ENCODE data around the gene RNF113B. TPM values are rescaled to one million over a fixed set of nuclear protein-coding genes. Genes with fewer than 3 reads are reported as not detected.
A peak's percentile ranks its signal among the peaks of the same experiment; 100 is the strongest.

RNF113B gene
- total RNA-seq, 1 donor = under 0.01 TPM

DNA sequence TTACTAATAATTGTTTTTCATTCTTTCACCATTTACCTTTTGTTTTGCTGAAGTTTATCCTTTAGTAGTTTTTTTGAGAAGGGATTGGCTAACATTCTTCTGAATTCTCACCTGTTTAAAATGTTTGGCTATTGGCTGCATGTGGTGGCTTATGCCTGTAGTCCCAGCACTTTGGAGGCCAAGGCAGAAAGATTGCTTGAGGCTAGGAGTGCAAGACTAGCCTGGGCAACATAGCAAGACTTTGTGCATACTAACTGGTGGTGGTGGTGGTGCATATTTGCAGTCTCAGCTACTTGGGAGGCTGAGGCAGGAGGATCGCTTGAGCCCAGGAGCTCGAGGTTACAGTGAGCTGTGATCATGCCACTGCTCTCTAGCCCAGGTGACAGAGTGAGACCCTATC is 27.5 kb upstream of the RNF113B start:
- DNase-seq (ENCODE audit: low read depth in 2 of 3, low spot score in 2 of 3) = no peak

DNA sequence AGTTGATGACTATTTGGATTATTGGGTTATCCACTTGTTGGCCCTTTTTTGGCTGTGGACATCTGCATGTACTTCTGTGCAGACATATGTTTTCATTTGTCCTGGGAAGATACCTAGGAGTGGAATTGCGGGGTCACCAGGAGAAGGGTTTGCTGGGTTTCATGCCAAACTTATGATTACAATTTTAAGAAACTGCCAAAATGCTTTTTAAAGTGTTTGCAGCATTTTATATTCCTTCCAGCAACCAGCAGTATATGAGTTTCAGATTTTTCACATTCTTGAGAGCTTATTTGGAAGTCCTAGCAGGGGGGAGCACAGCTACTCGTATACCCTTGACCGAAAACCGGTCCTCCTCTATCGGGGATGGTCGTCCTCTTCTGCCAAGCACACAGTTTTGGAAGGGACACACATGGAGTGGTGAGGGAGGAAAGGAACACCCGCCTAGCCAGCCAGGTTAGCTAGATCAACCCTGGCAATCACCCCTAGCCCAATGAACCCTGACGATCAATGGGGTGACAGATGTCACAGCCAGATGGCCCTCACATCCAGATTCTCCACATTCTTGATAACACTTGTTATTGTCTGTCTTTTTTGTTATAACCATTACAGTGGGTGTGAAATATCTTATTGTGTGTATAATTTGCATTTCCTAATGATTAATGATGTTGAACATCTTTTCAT is 26.7 kb upstream of the RNF113B start:
- DNase-seq (ENCODE audit: low read depth in 2 of 3, low spot score in 2 of 3) = no peak

DNA sequence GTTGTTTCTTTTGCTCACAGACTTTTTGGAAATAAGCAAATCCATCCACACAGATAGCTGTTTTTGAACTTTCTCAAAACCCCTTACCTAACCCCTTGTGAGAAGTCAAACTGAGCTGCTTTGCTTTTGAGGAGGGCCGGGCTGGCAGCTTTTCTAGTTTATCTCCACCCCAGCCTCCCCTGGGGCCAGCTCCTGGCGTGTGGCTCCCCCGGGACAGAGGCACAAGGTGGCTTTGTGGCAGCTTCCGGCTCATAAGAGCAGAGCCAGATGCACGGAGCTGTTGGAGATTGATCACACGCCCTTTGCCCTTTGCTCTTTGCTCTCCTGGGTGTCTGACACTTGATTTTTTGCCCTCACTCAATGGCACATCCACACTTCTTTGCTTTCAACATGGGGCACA is 24.9 kb upstream of the RNF113B start:
- DNase-seq (ENCODE audit: low read depth in 2 of 3, low spot score in 2 of 3) = no peak

DNA sequence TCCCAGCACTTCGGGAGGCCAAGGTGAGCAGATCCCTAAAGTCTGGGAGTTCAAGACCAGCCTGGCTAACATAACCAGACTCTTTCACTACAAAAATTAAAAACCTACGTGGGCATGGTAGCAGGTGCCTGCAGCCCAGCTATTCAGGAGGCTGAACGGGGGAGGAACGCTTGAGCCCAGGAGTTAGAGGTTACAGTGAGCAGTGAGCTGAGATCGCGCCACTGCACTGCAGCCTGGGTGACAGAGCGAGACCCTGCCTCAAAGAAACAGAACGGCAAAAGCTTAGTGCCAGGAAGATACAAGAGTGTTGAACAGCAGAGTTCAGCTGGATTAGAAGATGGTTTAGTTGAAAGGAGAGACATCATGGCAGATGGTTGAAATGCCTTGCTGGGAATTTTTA is 24.1 kb upstream of the RNF113B start:
- no peak for DNase-seq (ENCODE audit: low read depth in 2 of 3, low spot score in 2 of 3)

DNA sequence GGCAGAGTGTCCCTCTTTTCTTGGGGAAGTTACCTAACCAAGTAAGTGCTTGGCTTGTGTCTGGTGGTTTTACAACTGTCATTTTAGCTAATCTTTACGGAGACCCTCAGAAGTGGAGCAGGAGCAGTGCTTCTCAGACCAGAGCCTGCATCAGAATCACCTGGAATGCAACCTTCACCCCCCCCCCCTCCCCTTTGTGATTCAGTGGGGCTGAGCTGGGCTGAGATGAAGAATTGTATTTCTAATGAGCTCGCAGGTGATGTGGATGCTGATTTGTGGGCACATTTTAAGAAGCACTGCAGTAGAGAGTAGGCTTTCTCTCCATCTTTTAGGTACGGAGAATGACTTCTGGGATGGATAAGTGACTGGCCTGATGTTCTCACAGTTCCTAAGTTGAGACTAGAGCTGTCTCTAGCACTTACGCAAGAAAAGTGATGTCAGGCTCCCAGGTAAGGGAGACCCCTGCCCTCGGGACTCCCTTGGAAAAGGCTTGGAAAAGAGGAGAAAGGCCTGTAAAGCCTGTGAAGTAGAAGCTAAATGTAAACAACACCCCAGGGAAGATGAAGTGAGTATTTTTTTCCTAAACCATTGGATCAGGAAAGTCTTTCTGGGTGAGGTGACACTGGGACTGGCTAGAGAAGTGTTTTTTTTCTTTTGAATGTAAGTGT is 23.3 kb upstream of the RNF113B start:
- DNase-seq (ENCODE audit: low read depth in 2 of 3, low spot score in 2 of 3) = no peak

DNA sequence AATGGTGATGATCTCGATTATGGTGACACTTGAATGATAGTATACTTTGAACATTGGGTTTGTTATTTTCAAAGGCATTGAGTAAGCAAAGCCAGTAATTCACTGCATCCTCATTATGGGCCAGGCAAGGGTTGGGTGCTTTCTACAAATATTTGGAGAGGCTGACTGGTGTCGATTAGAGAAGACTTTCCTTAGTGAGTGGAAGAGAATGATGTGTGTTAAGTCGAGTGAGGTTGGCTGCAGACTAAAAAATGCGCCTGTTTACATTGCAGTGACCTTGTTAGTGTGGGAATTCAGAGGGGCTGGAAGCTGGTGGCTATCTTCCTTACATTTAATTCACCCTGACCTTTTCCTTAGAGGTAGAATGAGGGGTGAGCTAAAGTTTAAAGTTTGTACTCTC is 22.4 kb upstream of the RNF113B start:
- DNase-seq (ENCODE audit: low read depth in 2 of 3, low spot score in 2 of 3) = no peak

DNA sequence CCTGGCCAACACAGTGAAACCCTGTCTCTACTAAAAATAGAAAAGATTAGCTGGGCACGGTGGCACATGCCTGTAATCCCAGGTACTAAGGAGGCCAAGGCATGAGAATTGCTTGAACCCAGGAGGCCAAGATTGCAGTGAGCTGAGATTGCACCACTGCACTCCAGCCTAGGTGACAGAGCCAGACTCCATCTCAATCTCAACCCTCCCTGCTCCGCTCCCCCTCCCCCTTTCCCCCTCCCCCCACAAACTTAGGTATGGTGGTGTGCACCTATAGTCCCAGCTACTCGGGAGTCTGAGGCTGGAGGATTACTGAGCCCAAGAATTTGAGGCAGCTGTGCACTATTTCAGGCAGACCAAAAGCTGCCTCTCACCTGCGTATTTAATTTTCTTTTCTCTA is 21.6 kb upstream of the RNF113B start:
- no peak for DNase-seq (ENCODE audit: low read depth in 2 of 3, low spot score in 2 of 3)

DNA sequence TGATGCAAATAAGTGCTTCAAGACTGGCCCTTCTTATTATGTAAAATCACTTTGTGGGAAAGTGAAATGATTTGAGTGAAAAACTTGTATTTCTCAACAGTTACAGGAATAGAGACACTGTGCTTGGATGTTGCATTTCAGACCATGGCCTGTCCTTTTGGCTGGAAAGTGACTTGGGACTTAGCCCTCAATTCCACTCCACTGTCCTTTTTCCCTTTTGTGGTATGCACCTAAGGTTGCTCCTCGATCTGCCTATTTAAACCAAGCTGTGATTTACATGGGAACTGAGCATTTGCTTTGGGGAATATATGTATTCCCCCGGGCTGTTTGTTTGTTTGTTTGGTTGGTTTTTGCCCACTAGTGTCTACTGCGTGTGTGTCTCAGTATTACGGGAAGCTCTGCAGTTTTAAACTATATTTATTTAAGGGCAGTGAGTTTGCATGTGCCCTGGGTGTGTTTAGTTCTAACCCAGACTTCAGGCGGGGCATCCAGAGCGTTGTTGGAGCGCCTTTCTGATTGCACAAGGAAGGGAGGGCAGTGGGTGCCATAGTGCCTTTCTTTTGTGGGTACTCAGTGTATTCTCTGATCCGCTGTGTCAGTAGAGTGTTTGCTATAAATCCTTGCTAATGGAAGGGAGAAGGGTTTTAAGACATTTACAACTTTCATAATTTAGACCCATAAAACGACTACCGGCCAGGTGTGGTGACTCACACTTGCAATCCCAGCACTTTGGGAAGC is 18.2 kb upstream of the RNF113B start:
- DNase-seq (ENCODE audit: low read depth in 2 of 3, low spot score in 2 of 3) = no peak

DNA sequence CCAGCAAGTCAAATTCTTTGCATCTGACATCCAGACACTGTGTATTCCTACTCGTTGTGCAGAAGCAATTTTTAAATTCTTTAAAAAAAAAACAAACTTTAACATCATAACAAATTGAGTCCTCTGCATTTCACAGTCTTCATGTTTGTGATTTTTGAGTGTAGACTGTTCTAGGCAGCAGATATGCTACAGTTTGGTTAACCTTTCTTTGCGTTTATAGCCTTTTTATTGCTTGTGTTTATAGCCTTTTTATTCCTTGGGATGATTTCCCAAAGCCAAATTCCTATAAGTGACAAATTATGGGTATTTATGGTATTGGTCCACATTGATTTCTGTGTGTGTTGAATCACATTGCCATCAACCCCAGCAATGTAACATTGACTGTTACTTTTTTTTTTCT is 14.9 kb upstream of the RNF113B start:
- DNase-seq (ENCODE audit: low read depth in 2 of 3, low spot score in 2 of 3) = no peak

DNA sequence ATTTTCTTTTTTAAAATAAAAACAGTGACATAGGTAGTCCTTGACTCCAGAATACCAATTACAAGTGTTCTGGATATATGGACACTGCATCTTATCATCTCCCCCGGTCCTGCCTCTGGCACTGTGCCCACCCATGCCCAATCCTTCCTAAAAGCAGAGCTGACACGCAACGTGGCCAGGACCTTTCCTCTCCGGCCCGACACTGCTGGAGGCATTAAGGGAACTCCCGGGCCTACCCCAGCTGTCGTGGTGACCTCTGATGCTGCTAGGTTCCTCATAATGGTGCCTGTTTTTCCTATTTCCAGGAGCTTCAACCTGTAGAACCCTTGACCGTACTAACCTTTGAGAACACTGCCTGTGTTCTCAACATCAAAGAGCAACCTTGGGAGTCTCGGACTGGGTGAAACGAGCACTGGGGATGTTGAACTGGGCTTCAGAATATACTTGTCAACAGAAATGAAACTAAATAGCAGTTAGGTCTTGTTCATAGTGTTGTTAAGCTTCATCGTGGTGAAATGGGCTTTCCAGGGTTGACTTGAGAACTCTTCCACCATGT is 13.9 kb upstream of the RNF113B start:
- no peak for DNase-seq (ENCODE audit: low read depth in 2 of 3, low spot score in 2 of 3)

DNA sequence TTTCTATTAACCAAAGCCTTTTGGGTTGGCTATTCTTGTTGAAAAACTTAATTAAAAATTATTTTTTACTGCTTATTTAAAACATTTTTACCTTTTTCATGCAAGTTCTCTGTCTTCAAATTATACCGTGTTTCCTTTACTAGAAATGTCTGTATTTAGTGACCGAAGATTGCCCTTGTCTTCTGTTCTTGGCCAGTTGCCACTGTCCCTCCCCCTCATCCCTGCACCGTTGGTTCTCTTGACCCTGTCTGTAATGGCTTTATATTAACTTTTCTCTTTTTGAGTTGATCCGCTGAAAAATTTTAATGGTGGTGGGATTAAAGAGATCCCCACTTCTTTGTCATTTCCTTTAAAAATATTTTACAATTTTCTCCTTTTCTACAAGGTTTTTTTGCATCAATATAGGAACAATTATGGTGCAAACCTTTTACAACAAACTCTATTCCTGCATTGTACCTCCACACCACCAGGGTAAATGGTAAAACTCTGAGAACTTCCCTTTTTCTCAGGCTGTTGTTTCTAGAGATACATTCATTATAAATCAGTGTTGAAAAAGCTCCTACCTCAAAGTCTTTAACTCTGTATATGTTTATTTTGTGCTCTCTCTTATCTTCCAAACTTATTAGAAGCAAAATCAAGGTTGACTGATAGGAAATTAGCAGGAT is 12.9 kb upstream of the RNF113B start:
- DNase-seq (ENCODE audit: low read depth in 2 of 3, low spot score in 2 of 3) = peak in 1 of 3 donors; percentile 14

DNA sequence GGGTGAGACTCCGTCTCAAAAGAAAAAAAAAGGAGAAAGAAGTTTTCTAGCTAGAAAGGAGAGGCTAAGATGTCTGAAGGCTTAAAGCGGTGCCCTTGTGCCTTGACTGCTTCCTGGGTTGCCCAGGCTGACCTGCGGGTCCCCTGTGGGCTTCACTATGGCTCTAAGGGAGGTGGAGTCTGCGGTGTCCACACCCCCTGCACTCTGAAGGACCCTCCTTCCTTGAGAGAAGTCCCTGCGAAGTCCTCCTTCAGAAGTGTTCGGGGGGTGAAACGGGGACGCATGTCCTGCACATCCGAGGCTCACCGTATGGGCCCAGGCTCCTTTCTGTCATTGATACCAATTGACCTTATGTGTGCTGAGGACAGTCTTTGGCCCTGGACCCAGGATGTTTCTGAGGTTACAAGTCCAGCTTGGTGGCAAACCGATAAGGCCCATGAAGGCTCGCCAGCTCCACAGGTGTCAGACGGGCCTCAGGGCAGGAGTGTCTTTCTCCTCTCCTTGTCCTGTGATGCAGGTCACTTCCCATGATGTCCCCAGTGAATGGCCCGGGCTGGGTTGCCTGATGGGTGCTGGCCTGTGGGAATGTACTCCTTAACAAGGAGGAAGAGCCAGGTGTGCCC is 11.6 kb upstream of the RNF113B start:
- no peak for DNase-seq (ENCODE audit: low read depth in 2 of 3, low spot score in 2 of 3)

DNA sequence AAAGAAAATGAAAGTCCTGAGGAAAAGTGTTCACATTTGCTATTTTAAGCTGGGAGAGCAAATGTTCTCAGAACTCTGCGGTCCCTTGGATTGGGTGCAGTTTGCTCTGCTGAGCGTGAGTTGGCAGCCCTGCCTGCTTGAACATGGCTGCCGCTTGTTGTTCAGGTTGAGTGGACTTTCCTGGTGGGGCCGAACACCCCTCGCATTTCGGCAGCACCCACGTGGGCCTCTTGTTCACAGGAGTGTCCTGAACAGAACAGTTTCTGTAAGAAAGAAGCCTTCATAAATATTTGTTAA is 10.8 kb upstream of the RNF113B start:
- no peak for DNase-seq (ENCODE audit: low read depth in 2 of 3, low spot score in 2 of 3)

DNA sequence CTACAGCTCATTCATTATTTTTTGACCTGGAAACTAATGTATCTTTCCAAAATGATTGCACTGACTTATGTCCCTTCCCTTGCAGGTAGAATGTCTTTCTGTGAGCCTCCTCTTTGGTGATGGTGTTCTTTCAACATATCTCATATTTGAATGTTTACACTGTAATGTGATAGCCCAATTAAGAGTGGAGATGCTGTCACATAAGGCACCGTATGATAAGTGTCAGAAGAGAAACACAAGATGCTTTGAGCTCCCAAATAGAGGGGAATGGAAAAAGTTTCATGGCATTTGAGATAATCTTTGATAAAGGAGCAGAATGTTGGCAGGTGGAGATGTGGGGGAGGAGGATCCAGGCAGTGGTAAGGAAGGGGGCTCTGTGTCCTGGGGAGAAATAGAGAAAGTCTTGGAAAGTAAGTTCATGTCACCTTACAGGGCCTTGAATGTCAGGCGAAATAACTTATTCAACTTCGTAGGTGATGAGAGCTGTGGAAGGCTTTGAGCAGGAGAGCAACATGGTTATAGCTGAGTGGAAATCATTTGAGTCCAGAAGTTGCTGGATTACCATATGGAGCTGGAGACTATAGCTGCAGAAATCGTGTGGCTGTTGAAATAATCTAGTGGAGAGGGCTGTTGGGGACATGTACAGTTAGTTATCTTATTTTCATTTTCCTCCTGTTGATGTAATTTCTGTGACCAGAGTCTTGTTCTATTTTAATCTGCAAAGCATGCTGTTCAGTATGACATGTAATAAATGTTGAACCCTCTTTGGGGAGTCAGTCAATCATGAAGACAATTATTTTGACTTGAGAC is 10.3 kb upstream of the RNF113B start:
- no peak for DNase-seq (ENCODE audit: low read depth in 2 of 3, low spot score in 2 of 3)

DNA sequence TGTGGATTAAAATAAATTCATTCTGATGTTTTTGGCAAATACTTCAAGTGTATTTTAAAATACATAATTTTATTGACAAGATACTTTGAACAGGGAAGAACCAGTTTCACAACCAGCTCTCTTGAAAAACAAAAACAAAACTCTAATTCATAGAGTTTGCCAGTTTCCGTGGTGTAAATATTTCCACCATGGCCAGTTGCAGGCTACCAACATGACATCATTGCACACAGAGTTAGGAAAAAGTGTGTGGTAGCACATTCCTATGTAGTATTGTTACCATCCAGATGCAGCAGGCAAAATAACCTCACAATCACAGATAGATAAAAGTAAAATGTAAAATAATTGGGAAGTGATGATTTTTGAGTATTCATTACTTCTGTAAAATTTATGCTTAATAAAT is 7.7 kb upstream of the RNF113B start:
- no peak for DNase-seq (ENCODE audit: low read depth in 2 of 3, low spot score in 2 of 3)

DNA sequence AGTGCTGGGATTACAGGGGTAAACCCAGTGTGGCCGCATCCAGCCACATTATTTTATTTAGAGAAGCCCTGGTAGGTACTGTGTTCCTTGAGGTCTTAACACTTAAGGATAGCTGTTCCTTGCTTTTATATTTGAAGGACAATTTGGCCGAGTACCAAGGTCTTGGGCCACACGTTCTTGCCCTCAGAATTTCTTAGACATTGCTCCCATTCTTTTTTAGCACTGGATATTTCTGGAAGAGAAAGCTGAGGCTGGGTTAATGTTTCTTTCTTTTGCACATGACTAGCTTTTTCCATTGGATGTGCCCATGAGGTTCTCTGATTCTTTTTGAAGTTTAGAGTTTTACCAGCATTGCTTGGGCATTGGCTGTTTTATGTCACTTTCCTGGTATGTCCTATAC is 5.5 kb upstream of the RNF113B start:
- no peak for DNase-seq (ENCODE audit: low read depth in 2 of 3, low spot score in 2 of 3)

DNA sequence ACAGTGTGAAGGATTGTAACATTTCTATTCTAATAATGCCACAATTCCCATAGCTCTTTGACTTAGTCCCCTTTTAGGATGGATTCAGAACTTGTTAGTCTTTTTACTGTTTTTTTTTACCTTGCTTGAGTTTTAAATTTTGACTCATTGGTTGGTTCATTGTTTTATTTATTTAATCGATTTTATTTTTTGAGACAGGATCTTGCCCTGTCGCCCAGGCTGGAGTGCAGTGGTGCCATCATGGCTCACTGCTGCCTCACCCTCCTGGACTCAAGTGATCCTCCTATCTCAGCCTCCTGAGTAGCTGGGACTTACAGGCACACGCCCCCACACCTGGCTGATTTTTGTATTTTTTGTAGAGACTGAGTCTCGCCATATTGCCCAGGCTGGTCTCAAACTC is 5.1 kb upstream of the RNF113B start:
- no peak for DNase-seq (ENCODE audit: low read depth in 2 of 3, low spot score in 2 of 3)

DNA sequence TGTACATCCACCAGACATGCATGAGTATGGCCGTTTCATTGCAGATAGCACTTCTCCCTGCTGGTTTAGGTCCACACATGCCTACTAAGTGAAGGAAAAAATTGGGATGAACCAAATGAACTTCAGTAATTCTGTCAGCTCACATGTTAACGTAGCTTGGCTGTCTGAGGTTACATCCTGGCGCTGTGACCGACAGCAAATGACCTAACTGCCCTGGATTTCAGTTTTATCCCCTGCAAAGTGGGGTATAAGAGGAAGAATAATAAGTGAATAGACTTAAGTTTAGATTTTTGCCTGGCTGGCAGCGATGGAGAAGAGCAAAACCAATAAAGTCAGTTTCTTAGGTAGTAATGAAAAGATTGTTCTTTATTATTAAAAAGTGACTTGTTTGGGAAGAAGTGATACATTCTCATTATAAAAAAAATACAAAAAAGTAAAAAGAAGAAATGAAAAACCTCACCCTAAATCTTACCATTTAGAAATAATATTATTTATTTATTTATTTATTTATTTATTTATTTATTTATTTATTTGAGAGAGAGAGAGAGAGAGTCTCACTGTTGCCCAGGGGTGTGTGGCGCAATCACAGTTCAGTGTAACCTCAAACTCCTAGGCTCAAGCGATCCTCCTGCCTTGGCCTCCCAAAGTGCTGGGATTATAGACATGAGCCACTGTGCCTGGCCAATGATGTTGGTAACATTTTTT is 4.2 kb upstream of the RNF113B start:
- DNase-seq (ENCODE audit: low read depth in 2 of 3, low spot score in 2 of 3) = no peak

DNA sequence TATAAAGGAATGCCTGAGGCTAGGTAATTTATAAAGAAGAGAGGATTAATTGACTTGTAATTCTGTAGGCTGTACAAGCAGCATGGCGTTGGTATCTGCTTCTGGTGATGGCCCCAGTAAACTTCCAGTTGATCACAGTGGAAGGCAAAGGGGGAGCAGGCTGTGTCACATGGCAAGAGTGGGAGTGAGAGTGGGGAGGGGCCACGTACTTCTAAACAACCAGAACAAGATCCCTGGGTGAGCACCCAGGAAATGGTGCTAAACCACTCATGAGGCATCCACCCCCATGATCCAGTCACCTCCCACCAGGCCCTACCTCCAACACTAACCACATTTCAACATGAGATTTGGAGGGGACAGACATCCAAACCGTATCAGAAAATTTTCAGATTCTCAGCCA is 3.0 kb upstream of the RNF113B start:
- no peak for DNase-seq (ENCODE audit: low read depth in 2 of 3, low spot score in 2 of 3)

DNA sequence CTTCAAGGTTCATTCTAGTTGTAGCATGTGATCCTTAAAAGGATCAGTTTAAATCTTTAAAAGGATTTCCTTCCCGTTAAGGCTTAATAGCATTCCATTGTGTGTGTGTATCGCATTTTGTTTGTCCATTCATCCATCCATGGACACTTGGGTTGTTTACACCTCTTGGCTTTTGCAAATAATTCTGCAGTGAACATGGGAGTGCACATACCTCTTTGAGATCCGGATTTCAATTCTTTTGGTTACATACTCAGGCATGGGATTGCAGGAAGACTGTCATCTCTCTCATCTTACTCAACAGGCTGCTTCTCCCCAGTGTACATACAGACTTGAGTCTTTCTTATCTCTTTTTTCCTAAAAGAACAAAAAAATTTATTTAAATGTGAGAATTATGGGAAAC is 1.2 kb downstream of the RNF113B start:
- DNase-seq (ENCODE audit: low read depth in 2 of 3, low spot score in 2 of 3) = no peak

All from hematopoietic multipotent progenitor cell (in vitro differentiated cells).